Measurements from ENCODE around the gene ZBTB20. TPM values are rescaled to one million over a fixed set of nuclear protein-coding genes. Genes with fewer than 3 reads are reported as not detected.
A peak's percentile ranks its signal among the peaks of the same experiment; 100 is the strongest.

Gene ZBTB20
- polyA plus RNA-seq, 3 donors = 4.2 to 7.6 (median 6.4) TPM

GRCh38 chr3:115092220-115092791, 54.8 kb downstream of the ZBTB20 start:
- DNase-seq (ENCODE audit: low read depth in 3 of 3, low spot score in 2 of 3) = peak in 1 of 3 donors; percentile 36

- no peak for DNase-seq (ENCODE audit: low read depth in 3 of 3, low spot score in 2 of 3)
These were observed 56.4 kb downstream of the ZBTB20 start for GRCh38 chr3:115090712-115091111.

DNA sequence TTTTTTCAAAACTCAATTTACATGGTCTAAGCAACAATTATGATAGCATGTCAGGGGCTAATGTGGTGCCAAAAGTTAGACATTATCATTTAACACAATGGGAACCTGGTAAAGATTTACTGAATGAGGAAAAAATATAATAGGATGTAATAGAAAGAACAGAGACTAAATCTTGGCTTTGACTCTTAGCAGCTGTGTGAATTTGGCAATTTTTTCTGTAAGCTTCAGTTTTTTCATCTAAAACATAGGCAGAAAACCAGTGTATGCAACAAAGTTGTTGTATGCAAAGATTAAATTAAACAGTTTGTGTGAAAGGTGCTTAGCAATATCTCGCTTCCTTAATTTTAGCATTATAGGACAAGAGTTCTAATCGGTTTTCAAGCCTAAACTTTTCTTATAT, 57.6 kb downstream of the ZBTB20 start:
- no peak for DNase-seq (ENCODE audit: low read depth in 3 of 3, low spot score in 2 of 3)

DNA sequence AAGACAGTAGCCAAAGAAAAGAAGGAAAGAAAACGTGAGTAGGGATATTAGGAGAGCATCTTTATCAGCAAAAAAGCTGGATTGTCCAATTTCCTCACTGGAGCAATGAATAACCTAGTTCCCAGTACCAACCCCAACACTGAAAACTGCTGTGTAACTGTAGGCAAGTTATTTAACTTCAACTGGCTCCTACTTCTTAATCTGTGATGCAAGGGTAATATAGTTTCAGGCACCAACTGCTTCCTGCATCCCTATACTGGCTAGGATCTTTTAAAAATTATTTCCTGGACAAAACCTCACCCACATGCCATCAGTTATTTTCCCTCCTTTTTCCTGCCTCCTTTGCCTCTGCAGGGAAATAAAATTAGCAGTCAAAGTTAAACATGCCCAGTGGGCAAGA, 59.6 kb downstream of the ZBTB20 start:
- DNase-seq (ENCODE audit: low read depth in 3 of 3, low spot score in 2 of 3) = no peak

GRCh38 chr3:115086344-115086743, 60.7 kb downstream of the ZBTB20 start:
- no peak for DNase-seq (ENCODE audit: low read depth in 3 of 3, low spot score in 2 of 3)

DNA sequence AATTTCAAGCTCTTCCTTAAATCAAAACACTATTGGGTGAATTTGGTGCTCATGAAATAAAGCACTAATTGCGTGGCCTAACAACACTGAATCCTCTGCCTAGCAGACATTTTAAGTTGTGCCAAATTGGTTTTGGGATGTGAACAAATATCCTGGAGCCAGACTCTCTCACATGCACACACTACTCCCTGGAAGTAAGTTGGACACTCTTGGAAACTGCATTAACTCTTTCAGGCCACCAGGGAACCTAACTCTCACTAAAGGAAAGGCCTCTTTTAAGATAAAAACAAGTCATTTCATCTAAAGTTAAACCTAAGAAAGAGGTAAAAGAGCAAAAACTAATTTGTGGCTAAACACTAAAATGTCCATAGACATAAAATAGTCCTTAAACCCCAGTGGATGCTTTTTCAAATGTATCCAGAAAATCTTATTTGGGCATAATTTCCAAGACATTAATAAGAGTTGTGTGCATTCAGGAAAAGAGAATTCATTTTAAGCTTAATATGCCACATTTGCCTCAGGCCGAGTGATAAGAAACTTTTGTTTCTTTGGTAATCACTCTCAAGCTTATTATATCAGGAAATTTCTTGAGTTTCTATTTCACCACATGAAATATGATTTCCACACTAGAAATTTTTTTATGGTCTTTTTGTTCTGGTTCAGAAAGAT, 61.8 kb downstream of the ZBTB20 start:
- DNase-seq (ENCODE audit: low read depth in 3 of 3, low spot score in 2 of 3) = no peak

GRCh38 chr3:115084686-115085085, 62.4 kb downstream of the ZBTB20 start:
- no peak for DNase-seq (ENCODE audit: low read depth in 3 of 3, low spot score in 2 of 3)

DNA sequence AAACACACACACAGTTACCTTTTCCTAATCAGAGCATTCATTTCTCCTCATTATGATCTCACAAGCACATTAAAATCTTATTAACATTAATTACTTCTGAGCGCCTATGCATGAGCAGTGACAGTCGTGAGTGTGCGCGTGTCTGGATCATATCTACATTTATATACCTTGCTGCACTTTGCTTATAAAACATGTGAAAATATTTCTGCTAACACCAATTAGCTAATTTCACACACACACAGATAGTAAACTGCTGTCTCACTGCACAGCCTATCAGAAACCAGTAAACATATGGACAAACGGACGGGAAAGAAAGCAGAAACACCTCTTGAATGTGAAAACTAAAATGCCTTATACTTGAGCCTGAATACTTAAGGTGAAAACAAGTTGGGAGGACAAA, 64.8 kb downstream of the ZBTB20 start:
- DNase-seq (ENCODE audit: low read depth in 3 of 3, low spot score in 2 of 3) = no peak

GRCh38 chr3:115081444-115081843, 65.6 kb downstream of the ZBTB20 start:
- no peak for DNase-seq (ENCODE audit: low read depth in 3 of 3, low spot score in 2 of 3)

DNA sequence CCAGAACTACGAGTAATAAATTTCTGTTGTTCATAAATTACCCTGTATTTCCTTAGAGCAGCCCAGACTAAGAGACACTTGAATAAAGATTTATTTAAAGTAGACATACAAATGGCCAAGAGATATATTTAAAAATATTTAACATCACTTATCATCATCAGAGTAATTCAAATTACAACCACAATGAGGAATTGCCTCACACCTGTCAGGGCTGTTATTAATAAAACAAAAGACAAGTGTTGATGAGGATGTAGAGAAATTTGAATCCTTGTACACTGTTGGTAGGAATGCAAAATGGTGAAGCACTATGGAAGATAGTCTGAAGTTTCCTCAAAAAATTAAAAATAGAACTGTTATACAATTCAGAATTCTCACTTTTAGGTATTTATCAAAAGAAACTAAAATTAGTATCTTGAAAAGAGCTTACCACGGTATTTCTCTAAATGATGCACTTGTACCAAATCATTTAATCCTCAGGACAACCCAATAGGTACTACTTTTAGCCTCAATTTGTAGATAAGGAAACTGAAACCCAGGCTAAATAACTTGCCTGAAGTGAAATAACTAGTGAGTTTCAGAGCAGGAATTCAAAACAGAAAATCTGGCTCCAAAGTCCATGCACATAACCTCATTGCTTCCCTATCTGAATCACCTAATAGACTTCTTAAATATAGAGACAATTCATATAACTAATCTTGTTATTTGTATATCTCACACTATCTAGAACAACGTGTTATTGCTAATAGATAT, 69.4 kb downstream of the ZBTB20 start:
- no peak for DNase-seq (ENCODE audit: low read depth in 3 of 3, low spot score in 2 of 3)

- no peak for DNase-seq (ENCODE audit: low read depth in 3 of 3, low spot score in 2 of 3)
These were observed 72.6 kb downstream of the ZBTB20 start for GRCh38 chr3:115074502-115074901.

GRCh38 chr3:115072265-115073021, 74.6 kb downstream of the ZBTB20 start:
- no peak for DNase-seq (ENCODE audit: low read depth in 3 of 3, low spot score in 2 of 3)

DNA sequence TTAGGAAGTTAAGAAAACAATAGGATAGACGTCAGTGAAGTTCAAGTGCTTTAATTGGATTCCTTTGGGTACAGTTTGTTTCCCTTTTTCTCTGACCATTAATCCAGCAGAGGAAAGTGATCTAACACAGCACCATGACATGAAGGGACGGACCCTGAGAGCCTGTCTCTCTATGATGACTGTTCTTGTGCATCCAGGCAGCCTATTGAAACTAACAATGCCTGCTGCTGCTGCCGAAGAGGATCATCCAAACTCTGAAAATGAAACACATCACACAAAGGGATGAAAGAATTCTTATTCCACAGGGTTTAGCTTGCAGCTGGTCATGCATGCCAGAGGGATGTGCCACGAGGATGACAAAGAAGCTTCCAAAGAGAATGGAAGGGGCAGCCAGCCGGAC, 75.5 kb downstream of the ZBTB20 start:
- DNase-seq (ENCODE audit: low read depth in 3 of 3, low spot score in 2 of 3) = no peak

DNA sequence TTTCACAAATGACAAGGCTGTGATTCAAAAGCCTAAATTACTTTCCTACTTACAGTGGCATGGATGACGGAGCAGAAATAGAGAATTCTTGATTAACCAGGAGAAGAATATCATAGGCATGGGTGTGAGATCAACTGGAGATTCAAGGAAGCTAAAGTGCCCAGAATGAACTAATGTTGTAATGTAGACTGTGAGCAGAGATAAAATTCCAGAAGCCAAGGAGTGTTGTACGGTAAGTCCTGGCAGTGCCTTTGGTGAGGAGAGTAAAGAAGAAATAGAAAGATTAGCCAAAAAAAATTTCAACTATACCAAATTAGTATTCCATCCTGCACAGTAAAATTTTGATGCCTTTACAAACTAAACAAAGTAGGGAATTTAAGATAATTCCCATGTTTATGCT, 75.9 kb downstream of the ZBTB20 start:
- DNase-seq (ENCODE audit: low read depth in 3 of 3, low spot score in 2 of 3) = no peak

- no peak for DNase-seq (ENCODE audit: low read depth in 3 of 3, low spot score in 2 of 3)
These were observed 78.3 kb downstream of the ZBTB20 start for GRCh38 chr3:115068799-115069198.

DNA sequence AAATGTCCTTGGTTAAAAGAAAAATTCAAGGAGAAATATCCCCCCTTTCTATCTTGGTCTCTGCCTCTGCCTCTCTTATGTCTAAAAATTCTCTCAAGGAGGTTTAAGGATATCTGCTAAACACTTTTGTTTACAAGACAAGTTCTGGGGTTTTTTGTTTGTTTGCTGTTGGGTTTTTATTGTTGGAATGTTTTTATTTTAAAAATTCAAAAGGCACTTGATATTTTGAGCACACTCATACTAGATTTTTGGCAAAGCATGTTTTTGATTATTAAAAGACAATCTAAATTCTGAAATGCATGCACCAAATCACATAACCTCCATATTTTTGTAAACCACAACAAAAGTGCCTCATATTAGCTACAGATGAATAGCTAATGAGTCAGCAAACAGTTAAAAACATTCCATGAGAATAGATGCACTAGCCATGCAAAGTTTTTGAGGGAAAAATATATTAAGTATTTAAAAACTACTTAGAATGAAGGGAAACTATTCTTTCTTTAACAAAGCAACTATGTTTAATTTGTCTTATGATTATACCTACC, 84.6 kb downstream of the ZBTB20 start:
- no peak for DNase-seq (ENCODE audit: low read depth in 3 of 3, low spot score in 2 of 3)

DNA sequence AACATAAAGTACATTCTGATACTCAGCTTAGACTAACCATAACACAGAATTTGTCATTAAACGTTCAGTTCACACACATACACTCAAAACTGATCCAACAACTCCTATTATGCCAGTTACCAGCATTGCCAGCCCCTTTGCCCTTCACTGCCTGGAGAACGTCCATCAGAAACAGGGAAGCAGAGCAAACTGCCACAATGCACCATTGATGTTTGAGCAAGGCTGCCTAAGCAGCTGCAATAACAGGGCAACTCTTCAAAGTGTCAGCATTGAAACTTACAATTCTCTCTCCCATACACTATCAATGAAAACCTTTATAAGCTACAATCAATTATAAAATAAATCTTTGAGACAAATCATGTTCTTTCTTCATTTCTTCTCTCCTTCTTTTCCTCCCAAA, 85.1 kb downstream of the ZBTB20 start:
- DNase-seq (ENCODE audit: low read depth in 3 of 3, low spot score in 2 of 3) = no peak

DNA sequence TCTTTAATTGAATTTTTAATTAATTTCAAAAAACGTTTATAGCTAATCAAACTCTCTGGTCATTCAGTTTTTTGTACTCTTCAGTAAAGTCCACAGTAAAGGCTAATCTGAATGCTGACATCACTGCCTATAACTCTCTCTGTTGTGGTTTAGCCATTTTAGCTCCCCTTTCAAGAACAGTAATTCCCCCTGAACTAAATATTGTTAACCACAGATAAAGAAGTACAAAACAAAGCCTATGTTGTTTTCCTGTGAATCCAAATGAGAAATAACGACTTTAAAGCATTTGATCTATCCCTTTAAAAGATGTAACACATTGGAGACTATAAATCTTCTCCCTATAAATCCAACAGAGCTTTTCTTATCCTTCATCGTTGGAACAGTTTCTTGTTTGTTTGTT, 94.2 kb downstream of the ZBTB20 start:
- DNase-seq (ENCODE audit: low read depth in 3 of 3, low spot score in 2 of 3) = no peak

- no peak for DNase-seq (ENCODE audit: low read depth in 3 of 3, low spot score in 2 of 3)
These were observed 104.7 kb downstream of the ZBTB20 start for GRCh38 chr3:115042351-115042750.

GRCh38 chr3:115040673-115041286, 106.3 kb downstream of the ZBTB20 start:
- no peak for DNase-seq (ENCODE audit: low read depth in 3 of 3, low spot score in 2 of 3)

DNA sequence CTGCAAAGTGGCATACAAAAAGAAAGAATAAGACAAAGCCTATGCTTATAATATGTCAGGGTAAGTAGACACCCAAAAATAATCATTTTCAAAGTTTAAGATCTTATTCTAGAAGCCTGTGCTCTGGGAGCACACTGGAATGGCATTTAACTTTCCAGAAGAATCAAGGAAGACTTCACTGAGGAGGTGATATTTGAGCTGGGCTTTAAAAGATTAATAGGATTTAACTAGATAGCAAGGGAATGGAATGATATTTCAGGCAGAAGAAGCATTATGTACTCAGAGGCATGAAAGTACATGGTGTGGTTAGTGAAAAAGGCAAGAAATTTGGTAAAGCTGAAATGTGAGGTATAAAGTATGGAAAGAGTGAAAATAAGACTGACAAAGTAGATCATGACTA, 106.8 kb downstream of the ZBTB20 start:
- no peak for DNase-seq (ENCODE audit: low read depth in 3 of 3, low spot score in 2 of 3)
